Measurements from ENCODE around the gene SUN2. TPM values are rescaled to one million over a fixed set of nuclear protein-coding genes. Genes with fewer than 3 reads are reported as not detected.

Gene SUN2
- total and polyA plus RNA-seq, 2 donors (not counting 3 experiments of a cell fraction or from before 2014, with no cell fraction given) = 76.7 to 133 TPM

DNA sequence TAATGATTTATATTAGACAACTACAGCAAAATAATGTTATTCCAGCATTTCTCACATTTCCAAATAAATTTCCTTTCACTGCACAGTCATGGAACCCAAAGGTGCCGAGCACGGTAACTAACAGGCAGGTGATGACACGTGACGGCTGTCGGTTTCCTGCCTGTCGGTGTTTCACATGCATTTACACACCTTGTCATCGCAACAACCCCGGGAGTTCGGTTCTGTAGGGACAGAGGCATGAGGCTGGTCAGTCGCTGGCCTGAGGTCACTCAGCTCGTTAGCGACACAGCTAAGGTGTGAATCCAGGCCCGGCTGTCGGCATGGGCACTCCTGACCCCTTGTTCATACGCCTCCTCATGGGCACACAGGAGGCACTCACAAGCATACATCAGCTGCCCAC lies 28.2 kb upstream of the SUN2 start:
- Histone ChIP-seq H3K27me3 (ENCODE audit: control insufficient read depth in 2 of 2, insufficient read depth in 2 of 2, low read length in 2 of 2) (no peaks in the 10 kb centered on the region), H3K36me3 (ENCODE audit: control insufficient read depth in 2 of 2, extremely low read depth in 1 of 2, insufficient read depth in 2 of 2, low read length in 2 of 2) (no peaks in the 10 kb centered on the region), H3K4me1 (ENCODE audit: control insufficient read depth, extremely low read depth, insufficient read depth, low read length) (peaks cover 14% of the 10 kb centered on the region), H3K9ac (replicated peaks; ENCODE audit: extremely low read depth, insufficient read depth, low read length) (no peak overlapping the region), H3K4me3 (replicated peaks in 1 of 3; ENCODE audit: insufficient read depth in 1 of 3, low read depth in 1 of 3, low read length in 3 of 3) (no peak overlapping the region), H3K9me1 (replicated peaks; ENCODE audit: control insufficient read depth, extremely low read depth, insufficient read depth, low read length) (no peaks in the 10 kb centered on the region), H3K9me3 (replicated peaks; ENCODE audit: control insufficient read depth, insufficient read depth, low read length) (no peaks in the 10 kb centered on the region), H4K20me1 (replicated peaks; ENCODE audit: control insufficient read depth, extremely low read depth, insufficient read depth, low read length) (no peaks in the 10 kb centered on the region), H2AFZ (ENCODE audit: low read depth, low read length) (no peak overlapping the region), H3K4me2 (ENCODE audit: insufficient read depth, low read length) (no peak overlapping the region), H3K27ac (ENCODE audit: insufficient read depth, low read depth, low read length) (no peak overlapping the region), H3K79me2 (ENCODE audit: control insufficient read depth, insufficient read depth, low read length) (no peaks in the 10 kb centered on the region)
- no TSS peak for BruUV-seq (replicated peaks)
- no peak for TF ChIP-seq EZH2 (IDR thresholded peaks at IDR 0.05; ENCODE audit: borderline replicate concordance, low read depth, low read length, severe bottlenecking)
- no peak for TF ChIP-seq POLR2AphosphoS5 (IDR thresholded peaks at IDR 0.05; ENCODE audit: insufficient read depth, low read depth, low read length)
- TF ChIP-seq MYC (IDR thresholded peaks at IDR 0.05; ENCODE audit: low read depth, low read length) = no peak
- no peak for TF ChIP-seq FOS (IDR thresholded peaks at IDR 0.05; ENCODE audit: borderline replicate concordance, insufficient read depth, low read length)
- TF ChIP-seq CTCF (IDR thresholded peaks at IDR 0.05; ENCODE audit: extremely low read depth in 1 of 2, insufficient read depth in 1 of 2, low read depth in 1 of 2, low read length in 2 of 2) = no peak
- no peak for TF ChIP-seq JUN (IDR thresholded peaks at IDR 0.05; ENCODE audit: borderline replicate concordance, insufficient read depth, insufficient read length, low read depth)
- no peak for TF ChIP-seq POLR2A (IDR thresholded peaks at IDR 0.05; ENCODE audit: low read depth, low read length)
- no peak for TF ChIP-seq GATA2 (IDR thresholded peaks at IDR 0.05; ENCODE audit: insufficient read depth, insufficient read length, low read depth, low read length)
- no peak for TF ChIP-seq MAX (IDR thresholded peaks at IDR 0.05; ENCODE audit: insufficient read depth, insufficient read length)
- CTCF ChIA-PET = interaction anchor here (6.2 kb wide), 1 partner anchor 16 kb away, joined by 82 read pairs; no protein-coding TSS in a partner anchor
- DNase-seq (ENCODE audit: low read depth, low spot score) = no peak
- dilution Hi-C loops (cut with MboI; ENCODE audit: extremely low pct_ligation_motif_present, low sequenced_read_pairs) (no loop called here), intact Hi-C loops (cut with micrococcal nuclease) (no loop called here)
- FAIRE-seq = no peak
- POLR2A ChIA-PET = no interaction called here
